Ureter (tissue), 1 donor: ENCODE data around the gene KCNMA1. TPM values are rescaled to one million over a fixed set of nuclear protein-coding genes. Genes with fewer than 3 reads are reported as not detected.

Experiments
- DNase-seq: peaks from one replicate; pipeline ENCODE4 v3.0.0-alpha.2; 2020; ENCODE audit warnings: low spot score
- total RNA-seq: library from RNA; stranded (reverse); gene quantifications from one replicate; pipeline ENCODE4 v1.2.4, GENCODE V29; 2023
- donor health status: DM: yes; HTN: yes; CAD: no.

KCNMA1 gene
- total RNA-seq, 1 donor from 2014 or later: 87.9 TPM

- no peak for DNase-seq
These were observed 682.8 kb downstream of the KCNMA1 start for GRCh38 chr10:76954838-76955237.

GRCh38 chr10:76950354-76950753 lies 687.3 kb downstream of the KCNMA1 start:
- no peak for DNase-seq

- DNase-seq: no peak
These were observed 691.3 kb downstream of the KCNMA1 start for GRCh38 chr10:76946270-76946669.

GRCh38 chr10:76945166-76945565 lies 692.4 kb downstream of the KCNMA1 start:
- no peak for DNase-seq

GRCh38 chr10:76944640-76945039 lies 693.0 kb downstream of the KCNMA1 start:
- no peak for DNase-seq

GRCh38 chr10:76942628-76943416 lies 694.8 kb downstream of the KCNMA1 start:
- DNase-seq: no peak

- no peak for DNase-seq
These were observed 697.6 kb downstream of the KCNMA1 start for GRCh38 chr10:76939933-76940468.

- no peak for DNase-seq
These were observed 700.4 kb downstream of the KCNMA1 start for GRCh38 chr10:76937181-76937600.

- no peak for DNase-seq
These were observed 701.5 kb downstream of the KCNMA1 start for GRCh38 chr10:76935941-76936613.

GRCh38 chr10:76928565-76928964 lies 709.0 kb downstream of the KCNMA1 start:
- no peak for DNase-seq

GRCh38 chr10:76925636-76926405 lies 711.8 kb downstream of the KCNMA1 start:
- no peak for DNase-seq

- DNase-seq: no peak
These were observed 714.9 kb downstream of the KCNMA1 start for GRCh38 chr10:76922666-76923065.

- DNase-seq: no peak
These were observed 716.1 kb downstream of the KCNMA1 start for GRCh38 chr10:76921383-76922010.

- no peak for DNase-seq
These were observed 717.0 kb downstream of the KCNMA1 start for GRCh38 chr10:76920581-76920980.

- DNase-seq: no peak
These were observed 719.5 kb downstream of the KCNMA1 start for GRCh38 chr10:76918106-76918505.

GRCh38 chr10:76917071-76917470 lies 720.5 kb downstream of the KCNMA1 start:
- DNase-seq: no peak

GRCh38 chr10:76916536-76916935 lies 721.1 kb downstream of the KCNMA1 start:
- no peak for DNase-seq

- DNase-seq: no peak
These were observed 722.3 kb downstream of the KCNMA1 start for GRCh38 chr10:76915316-76915715.

- DNase-seq: no peak
These were observed 726.4 kb downstream of the KCNMA1 start for GRCh38 chr10:76911184-76911583.

GRCh38 chr10:76910184-76910962 lies 727.2 kb downstream of the KCNMA1 start:
- no peak for DNase-seq

- DNase-seq: no peak
These were observed 731.4 kb downstream of the KCNMA1 start for GRCh38 chr10:76906256-76906655.
